ENCODE measurements around the gene FUOM. TPM values are rescaled to one million over a fixed set of nuclear protein-coding genes. Genes with fewer than 3 reads are reported as not detected.

Gene FUOM
- total and polyA plus RNA-seq, 9 of the 15 experiments (the other 6 are each of a cell fraction or from before 2014, with no cell fraction given) = 1.8 to 96.1 (median 27.0) TPM

DNA sequence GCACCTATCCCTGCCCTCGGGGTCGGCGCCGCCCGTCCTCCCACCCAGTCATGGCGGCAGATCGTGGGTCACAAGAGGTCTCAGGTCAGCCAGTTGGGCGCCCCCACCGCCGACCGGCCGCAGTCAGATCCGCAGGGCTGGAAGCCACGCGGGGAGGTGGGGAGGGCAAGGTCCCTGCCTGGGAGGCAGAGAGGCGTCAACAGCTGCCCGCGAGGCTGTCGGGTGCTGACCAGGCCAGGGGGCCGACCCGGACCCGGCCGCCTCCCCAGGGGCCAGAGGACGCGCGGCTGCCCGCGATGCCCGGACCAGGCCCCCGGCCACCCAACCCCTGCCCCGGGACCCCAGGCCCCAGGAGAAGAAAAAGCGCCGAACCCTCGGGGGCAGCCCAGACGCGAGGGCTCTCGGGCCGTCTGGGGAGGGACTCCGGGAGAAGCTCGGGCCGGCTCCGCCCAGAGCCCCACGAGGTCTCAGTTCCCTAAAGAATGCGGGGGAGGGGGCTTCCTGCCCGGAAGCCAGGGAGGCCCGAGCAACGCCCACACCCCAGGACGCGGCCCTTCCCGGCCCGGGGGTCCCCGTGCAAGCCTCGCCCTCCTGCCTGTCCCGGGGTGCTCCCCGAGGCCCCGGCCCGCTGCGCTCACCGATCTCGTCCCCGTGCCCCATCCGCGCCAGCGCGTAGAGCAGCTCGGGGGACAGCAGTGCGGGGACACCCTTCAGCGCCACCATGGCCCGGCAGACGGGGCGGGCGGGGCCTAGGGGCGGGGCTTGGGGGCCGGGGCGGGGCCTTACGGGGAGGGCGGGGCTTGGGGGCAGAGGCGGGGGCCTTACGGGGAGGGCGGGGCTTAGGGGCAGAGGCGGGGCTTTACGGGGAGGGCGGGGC lies at the start of gene FUOM (continued):
- TF ChIP-seq ZBTB40 (IDR thresholded peaks at IDR 0.05) (peak; percentile 69), ZBTB40 (CRISPR knock-in tag; IDR thresholded peaks at IDR 0.05) (no peak), ZFX (CRISPR knock-in tag; IDR thresholded peaks at IDR 0.05) (peak; percentile 50; the same call in 1 of the 2 replicates), ETV5 (CRISPR knock-in tag; IDR thresholded peaks at IDR 0.05; ENCODE audit: low read depth) (peak; percentile 51; the same call in 1 of the 2 replicates), ARID4B (CRISPR knock-in tag; IDR thresholded peaks at IDR 0.05) (peak; percentile 50), ZNF324 (CRISPR knock-in tag; IDR thresholded peaks at IDR 0.05) (no peak), EHMT2 (IDR thresholded peaks at IDR 0.05) (no peak), GABPA (tag; conservative IDR thresholded peaks at IDR 0.05; ENCODE audit: low read depth) (peak; percentile 61), MAZ (CRISPR knock-in tag; conservative IDR thresholded peaks at IDR 0.05 in 1 of 2, IDR thresholded peaks at IDR 0.05 in 1 of 2) (peak; percentile 27; a peak in 2 of 4 replicates)
- TF ChIP-seq, protein P1, sequence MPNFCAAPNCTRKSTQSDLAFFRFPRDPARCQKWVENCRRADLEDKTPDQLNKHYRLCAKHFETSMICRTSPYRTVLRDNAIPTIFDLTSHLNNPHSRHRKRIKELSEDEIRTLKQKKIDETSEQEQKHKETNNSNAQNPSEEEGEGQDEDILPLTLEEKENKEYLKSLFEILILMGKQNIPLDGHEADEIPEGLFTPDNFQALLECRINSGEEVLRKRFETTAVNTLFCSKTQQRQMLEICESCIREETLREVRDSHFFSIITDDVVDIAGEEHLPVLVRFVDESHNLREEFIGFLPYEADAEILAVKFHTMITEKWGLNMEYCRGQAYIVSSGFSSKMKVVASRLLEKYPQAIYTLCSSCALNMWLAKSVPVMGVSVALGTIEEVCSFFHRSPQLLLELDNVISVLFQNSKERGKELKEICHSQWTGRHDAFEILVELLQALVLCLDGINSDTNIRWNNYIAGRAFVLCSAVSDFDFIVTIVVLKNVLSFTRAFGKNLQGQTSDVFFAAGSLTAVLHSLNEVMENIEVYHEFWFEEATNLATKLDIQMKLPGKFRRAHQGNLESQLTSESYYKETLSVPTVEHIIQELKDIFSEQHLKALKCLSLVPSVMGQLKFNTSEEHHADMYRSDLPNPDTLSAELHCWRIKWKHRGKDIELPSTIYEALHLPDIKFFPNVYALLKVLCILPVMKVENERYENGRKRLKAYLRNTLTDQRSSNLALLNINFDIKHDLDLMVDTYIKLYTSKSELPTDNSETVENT (CRISPR knock-in tag; IDR thresholded peaks at IDR 0.05) = no peak; the same call in 1 of the 2 replicates

Data from K562 (cell line).